Endothelial cell of umbilical vein (primary cell): ENCODE results near the gene FRMD4A. TPM values are rescaled to one million over a fixed set of nuclear protein-coding genes. Genes with fewer than 3 reads are reported as not detected.

ENCODE experiments used
- BruUV-seq: library from RNA; stranded (reverse); fragments of 400-500 nt; replicated peaks from 2 replicates; lab custom pipeline; 2021; lab: Mats Ljungman, UMichigan
- CTCF ChIA-PET: fragments of 300-600, 350-600 bp; sonication (Branson Sonifier 250); formaldehyde crosslinking; loops from one replicate; lab custom pipeline; 2021; ENCODE audit warnings: antibody characterized with exemption, inconsistent platforms; lab: Charles Lee
- POLR2A ChIA-PET: fragments of 300-600, 350-600 bp; sonication (Branson Sonifier 250); formaldehyde crosslinking; loops from one replicate; lab custom pipeline; 2021; ENCODE audit warnings: antibody characterized with exemption, inconsistent platforms; lab: Charles Lee
- DNase-seq: peaks from one replicate; pipeline ENCODE4 v3.0.0-alpha.2; 2011; ENCODE audit warnings: low read depth, low spot score
- FAIRE-seq: peaks from 2 replicates; lab custom pipeline; 2011; peaks lifted over from hg19 to GRCh38; lab: Jason Lieb, UNC
- H2AFZ ChIP-seq: 2 replicates; pipeline ENCODE4 v1.6.0; 2012; ENCODE audit warnings: low read depth, low read length, control low read depth, inconsistent platforms
- H3K27ac ChIP-seq: 2 replicates; pipeline ENCODE4 v1.5.1; 2011; ENCODE audit warnings: low read depth, mild to moderate bottlenecking, control low read depth, low read length, moderate library complexity; ENCODE audit not compliant: insufficient read depth
- H3K27me3 ChIP-seq, 2 experiments: 2 replicates each; pipeline versions ENCODE4 v1.6.0 to v1.6.1; 2011; ENCODE audit warnings: low read length in 2 of 2, mixed read lengths in 1 of 2; ENCODE audit not compliant: control insufficient read depth in 2 of 2, insufficient read depth in 2 of 2
- H3K36me3 ChIP-seq, 2 experiments: 2 replicates in 1 of 2; 3 replicates in 1 of 2; pipeline ENCODE4 v1.5.1; 2011; ENCODE audit warnings: low read length in 2 of 2, mild to moderate bottlenecking in 1 of 2, moderate library complexity in 1 of 2; ENCODE audit not compliant: control insufficient read depth in 2 of 2, insufficient read depth in 2 of 2; ENCODE audit errors: extremely low read depth in 1 of 2
- H3K4me1 ChIP-seq: 3 replicates; pipeline ENCODE4 v1.5.1; 2011; ENCODE audit warnings: mild to moderate bottlenecking, low read length; ENCODE audit not compliant: control insufficient read depth, insufficient read depth; ENCODE audit errors: extremely low read depth
- H3K4me2 ChIP-seq: 2 replicates; pipeline ENCODE4 v1.6.1; 2011; ENCODE audit warnings: low read length, control low read depth, mixed read lengths; ENCODE audit not compliant: insufficient read depth
- H3K4me3 ChIP-seq, 3 experiments: fragments of 200-600 bp in 1 of 3; sonication (generic), shearing (Covaris generic) in 1 of 3; replicated peaks in 1 of 3; 2 replicates each; pipeline ENCODE4 v1.5.1; 2011 to 2016; ENCODE audit warnings: control low read depth in 3 of 3, low read length in 3 of 3, mild to moderate bottlenecking in 2 of 3, inconsistent platforms in 1 of 3, low read depth in 1 of 3, moderate library complexity in 1 of 3; ENCODE audit not compliant: insufficient read depth in 1 of 3
- H3K79me2 ChIP-seq: 2 replicates; pipeline ENCODE4 v1.6.0; 2012; ENCODE audit warnings: low read length, inconsistent platforms; ENCODE audit not compliant: control insufficient read depth, insufficient read depth
- H3K9ac ChIP-seq: replicated peaks from 2 replicates; pipeline ENCODE3; 2011; ENCODE audit warnings: low read length, control low read depth; ENCODE audit not compliant: insufficient read depth; ENCODE audit errors: extremely low read depth
- H3K9me1 ChIP-seq: replicated peaks from 3 replicates; pipeline ENCODE4 v1.6.0; 2011; ENCODE audit warnings: mild to moderate bottlenecking, low read length; ENCODE audit not compliant: control insufficient read depth, insufficient read depth; ENCODE audit errors: extremely low read depth
- H3K9me3 ChIP-seq: replicated peaks from 2 replicates; pipeline ENCODE4 v1.5.1; 2012; ENCODE audit warnings: low read length, inconsistent platforms; ENCODE audit not compliant: control insufficient read depth, insufficient read depth
- H4K20me1 ChIP-seq: replicated peaks from 2 replicates; pipeline ENCODE3; 2011; ENCODE audit warnings: mild to moderate bottlenecking, low read length; ENCODE audit not compliant: control insufficient read depth, insufficient read depth; ENCODE audit errors: extremely low read depth
- FOS ChIP-seq: IDR thresholded peaks from 2 replicates; pipeline ENCODE4 v1.6.1; 2011; ENCODE audit warnings: mild to moderate bottlenecking, low read length, moderate library complexity, borderline replicate concordance; ENCODE audit not compliant: insufficient read depth
- GATA2 ChIP-seq: IDR thresholded peaks from 2 replicates; pipeline ENCODE4 v1.7.0; 2011; ENCODE audit warnings: low read depth, mild to moderate bottlenecking, moderate library complexity, mixed read lengths, low read length; ENCODE audit not compliant: insufficient read length, insufficient read depth
- JUN ChIP-seq: IDR thresholded peaks from 2 replicates; pipeline ENCODE4 v1.6.1; 2011; ENCODE audit warnings: borderline replicate concordance, low read depth; ENCODE audit not compliant: insufficient read length, insufficient read depth
- MYC ChIP-seq: IDR thresholded peaks from one replicate; pipeline ENCODE4 v1.6.1; 2011; ENCODE audit warnings: mild to moderate bottlenecking, low read depth, low read length
- POLR2AphosphoS5 ChIP-seq: IDR thresholded peaks from 2 replicates; pipeline ENCODE4 v1.6.1; 2012; ENCODE audit warnings: low read depth, mild to moderate bottlenecking, control low read depth, low read length, moderate library complexity; ENCODE audit not compliant: insufficient read depth
- dilution Hi-C: fragments of 300-500 bp; cut with MboI; formaldehyde crosslinking; loops from one replicate; pipeline ENCODE4 v1.15.0; 2019; ENCODE audit warnings: low sequenced_read_pairs; ENCODE audit not compliant: extremely low pct_ligation_motif_present
- intact Hi-C: fragments of 100-400 bp; cut with micrococcal nuclease; formaldehyde crosslinking; loops from one replicate; pipeline ENCODE4 v1.10.0; 2022
- polyA plus RNA-seq, 4 experiments: library from polyadenylated mRNA; depleted of rRNA in 3 of 4; stranded (reverse) in 3 of 4; unstranded in 1 of 4; fragments of >200 nt; gene quantifications; 2 replicates each; pipeline versions ENCODE4 v1.2.1 to v1.2.3, GENCODE V29; 2011 to 2012; ENCODE audit warnings: missing spikeins in 1 of 4
- total RNA-seq: library from RNA; stranded (reverse); gene quantifications from 2 replicates; pipeline ENCODE4 v1.2.3, GENCODE V29; 2021
- TF ChIP-seq, protein P1 (sequence below), 2 donors: IDR thresholded peaks; 1 replicate in 1 of 2; 2 replicates in 1 of 2; pipeline ENCODE4 v1.5.1; 2011; ENCODE audit warnings: low read length in 2 of 2, mild to moderate bottlenecking in 2 of 2, moderate library complexity in 2 of 2, control low read depth in 1 of 2, inconsistent platforms in 1 of 2, low read depth in 1 of 2; ENCODE audit not compliant: insufficient read depth in 1 of 2; ENCODE audit errors: extremely low read depth in 1 of 2
- TF ChIP-seq, protein P2 (sequence below): IDR thresholded peaks from 2 replicates; pipeline ENCODE4 v1.6.1; 2011; ENCODE audit not compliant: insufficient read depth, insufficient read length

FRMD4A gene
- total and polyA plus RNA-seq, 2 donors (not counting 3 experiments of a cell fraction or from before 2014, with no cell fraction given) = 123 to 148 TPM

DNA sequence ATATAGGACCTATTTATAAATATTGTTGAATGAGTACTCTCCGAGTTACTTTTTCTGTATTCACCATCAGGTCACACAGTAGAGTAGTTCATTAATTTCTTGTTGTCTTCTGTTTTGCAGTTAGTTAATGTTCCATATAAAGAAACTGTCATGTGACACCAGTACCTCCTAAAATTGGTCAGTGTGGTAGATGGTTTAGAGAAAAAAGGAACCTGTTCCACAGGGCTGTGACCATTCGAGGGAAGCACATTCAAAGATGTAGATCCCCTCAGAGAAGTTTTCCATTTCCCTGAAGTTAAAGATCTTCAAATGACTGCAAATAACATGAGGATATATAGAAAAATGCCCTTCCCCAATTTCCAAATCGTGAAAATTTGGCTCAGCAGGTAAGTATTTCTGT, 698.3 kb downstream of the FRMD4A start:
- Histone ChIP-seq H3K4me2 (no peak overlapping the region), H3K36me3 (peaks cover 4 to 6% of the 10 kb centered on the region in 2 experiments), H3K4me1 (peaks cover 5% of the 10 kb centered on the region), H3K9ac (no peak overlapping the region), H3K27me3 (no peaks in the 10 kb centered on the region), H3K27ac (no peak overlapping the region), H3K79me2 (no peaks in the 10 kb centered on the region), H2AFZ (no peak overlapping the region), H3K9me3 (no peaks in the 10 kb centered on the region), H3K4me3 (no peak overlapping the region), H3K9me1 (no peaks in the 10 kb centered on the region), H4K20me1 (no peaks in the 10 kb centered on the region)
- FAIRE-seq = no peak
- DNase-seq = no peak
- ChIA-PET POLR2A (interaction anchor here (0.5 kb wide), 1 partner anchor 10 kb away, joined by 4 read pairs; no protein-coding TSS in a partner anchor), CTCF (no interaction called here)
- intact Hi-C loops = no loop called here
- no TSS peak for BruUV-seq
- dilution Hi-C loops = no loop called here
- TF ChIP-seq, protein P1, sequence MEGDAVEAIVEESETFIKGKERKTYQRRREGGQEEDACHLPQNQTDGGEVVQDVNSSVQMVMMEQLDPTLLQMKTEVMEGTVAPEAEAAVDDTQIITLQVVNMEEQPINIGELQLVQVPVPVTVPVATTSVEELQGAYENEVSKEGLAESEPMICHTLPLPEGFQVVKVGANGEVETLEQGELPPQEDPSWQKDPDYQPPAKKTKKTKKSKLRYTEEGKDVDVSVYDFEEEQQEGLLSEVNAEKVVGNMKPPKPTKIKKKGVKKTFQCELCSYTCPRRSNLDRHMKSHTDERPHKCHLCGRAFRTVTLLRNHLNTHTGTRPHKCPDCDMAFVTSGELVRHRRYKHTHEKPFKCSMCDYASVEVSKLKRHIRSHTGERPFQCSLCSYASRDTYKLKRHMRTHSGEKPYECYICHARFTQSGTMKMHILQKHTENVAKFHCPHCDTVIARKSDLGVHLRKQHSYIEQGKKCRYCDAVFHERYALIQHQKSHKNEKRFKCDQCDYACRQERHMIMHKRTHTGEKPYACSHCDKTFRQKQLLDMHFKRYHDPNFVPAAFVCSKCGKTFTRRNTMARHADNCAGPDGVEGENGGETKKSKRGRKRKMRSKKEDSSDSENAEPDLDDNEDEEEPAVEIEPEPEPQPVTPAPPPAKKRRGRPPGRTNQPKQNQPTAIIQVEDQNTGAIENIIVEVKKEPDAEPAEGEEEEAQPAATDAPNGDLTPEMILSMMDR (IDR thresholded peaks at IDR 0.05; ENCODE audit: extremely low read depth in 1 of 2, insufficient read depth in 1 of 2, low read depth in 1 of 2, low read length in 2 of 2) = no peak
- TF ChIP-seq POLR2AphosphoS5 = no peak
- TF ChIP-seq JUN = no peak
- TF ChIP-seq, protein P2, sequence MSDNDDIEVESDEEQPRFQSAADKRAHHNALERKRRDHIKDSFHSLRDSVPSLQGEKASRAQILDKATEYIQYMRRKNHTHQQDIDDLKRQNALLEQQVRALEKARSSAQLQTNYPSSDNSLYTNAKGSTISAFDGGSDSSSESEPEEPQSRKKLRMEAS = no peak
- TF ChIP-seq FOS = no peak
- no peak for TF ChIP-seq MYC
- no peak for TF ChIP-seq GATA2
